Neutrophil (primary cell): Measurements from ENCODE around the gene PTPRN2.

ENCODE experiments used
- H3K27ac ChIP-seq: fragments of 200-600 bp; sonication (generic); 2 replicates; pipeline ENCODE4 v1.5.1; 2016; ENCODE audit warnings: mild to moderate bottlenecking, moderate library complexity
- H3K27me3 ChIP-seq: fragments of 200-600 bp; sonication (generic); 2 replicates; pipeline ENCODE4 v1.6.0; 2016; ENCODE audit warnings: mild to moderate bottlenecking
- H3K36me3 ChIP-seq: fragments of 200-600 bp; sonication (generic); 2 replicates; pipeline ENCODE4 v1.5.1; 2017
- H3K4me1 ChIP-seq, 2 experiments: fragments of 200-600 bp in 1 of 2; sonication (generic) in 1 of 2; 1 replicate in 1 of 2; 2 replicates in 1 of 2; pipeline versions ENCODE4 v1.5.1 to v1.6.1; 2013 to 2016; ENCODE audit warnings: low read depth in 1 of 2, low read length in 1 of 2, mild to moderate bottlenecking in 1 of 2, moderate library complexity in 1 of 2; ENCODE audit not compliant: control insufficient read depth in 1 of 2, insufficient read depth in 1 of 2
- H3K4me3 ChIP-seq, 2 experiments: fragments of 200-600 bp in 1 of 2; sonication (generic) in 1 of 2; 1 replicate in 1 of 2; 2 replicates in 1 of 2; pipeline ENCODE4 v1.5.1; 2013 to 2016; ENCODE audit warnings: low read depth in 1 of 2, low read length in 1 of 2, mild to moderate bottlenecking in 1 of 2, moderate library complexity in 1 of 2
- H3K9me3 ChIP-seq: fragments of 200-600 bp; sonication (generic); 2 replicates; pipeline ENCODE4 v1.5.1; 2016
- CTCF ChIP-seq: fragments of 200-600 bp; sonication (generic); IDR thresholded peaks from 2 replicates; pipeline ENCODE4 v1.5.1; 2016; ENCODE audit warnings: antibody characterized with exemption

The PTPRN2 gene

GRCh38 chr7:157570531-157571200, 1017.0 kb downstream of the PTPRN2 start:
- Histone ChIP-seq H3K27ac (no peak overlapping the region), H3K27me3 (peaks cover 56% of the 10 kb centered on the region), H3K4me1 (peaks cover 18% of the 10 kb centered on the region in 2 experiments), H3K4me3 (no peak overlapping the region), H3K9me3 (no peaks in the 10 kb centered on the region), H3K36me3 (no peaks in the 10 kb centered on the region)
- no peak for TF ChIP-seq CTCF

- TF ChIP-seq CTCF = no peak
Observed at GRCh38 chr7:157569967-157570366, 1017.7 kb downstream of the PTPRN2 start.

GRCh38 chr7:157568770-157569584, 1018.6 kb downstream of the PTPRN2 start:
- Histone ChIP-seq H3K27ac (peak overlapping the region; percentile 82), H3K27me3 (peaks cover 55% of the 10 kb centered on the region), H3K4me3 (peak overlapping the region; percentile 61 to 75), H3K36me3 (no peaks in the 10 kb centered on the region), H3K4me1 (peaks cover 18% of the 10 kb centered on the region in 2 experiments), H3K9me3 (no peaks in the 10 kb centered on the region)
- TF ChIP-seq CTCF = no peak

More at GRCh38 chr7:157569967-157570366, 1017.7 kb downstream of the PTPRN2 start:
- H3K27ac ChIP-seq = no peak overlapping the region
- peaks cover 18% of the 10 kb centered on the region in 2 experiments for H3K4me1 ChIP-seq
- H3K9me3 ChIP-seq = no peaks in the 10 kb centered on the region
- H3K4me3 ChIP-seq = no peak overlapping the region
- H3K27me3 ChIP-seq = peaks cover 55% of the 10 kb centered on the region
- no peaks in the 10 kb centered on the region for H3K36me3 ChIP-seq

- peak overlapping the region; percentile 82 for H3K27ac ChIP-seq
- H3K4me1 ChIP-seq = peaks cover 18% of the 10 kb centered on the region in 2 experiments
- H3K4me3 ChIP-seq = peak overlapping the region; percentile 61 to 75
- no peaks in the 10 kb centered on the region for H3K9me3 ChIP-seq
- TF ChIP-seq CTCF = no peak
- no peaks in the 10 kb centered on the region for H3K36me3 ChIP-seq
- H3K27me3 ChIP-seq = peaks cover 55% of the 10 kb centered on the region
Observed at GRCh38 chr7:157568106-157568769, 1019.4 kb downstream of the PTPRN2 start.

- Histone ChIP-seq H3K27me3 (peaks cover 55% of the 10 kb centered on the region), H3K27ac (no peak overlapping the region), H3K4me3 (peak overlapping the region in 1 of 2 experiments; percentile 75), H3K4me1 (peaks cover 18% of the 10 kb centered on the region in 2 experiments), H3K36me3 (no peaks in the 10 kb centered on the region), H3K9me3 (no peaks in the 10 kb centered on the region)
- TF ChIP-seq CTCF = no peak
Observed at GRCh38 chr7:157567666-157568065, 1020.0 kb downstream of the PTPRN2 start.
